ENCODE data around the gene POLR2F. TPM values are rescaled to one million over a fixed set of nuclear protein-coding genes. Genes with fewer than 3 reads are reported as not detected.

The POLR2F gene
- total RNA-seq, 1 donor from 2014 or later, result 23.7 TPM

DNA sequence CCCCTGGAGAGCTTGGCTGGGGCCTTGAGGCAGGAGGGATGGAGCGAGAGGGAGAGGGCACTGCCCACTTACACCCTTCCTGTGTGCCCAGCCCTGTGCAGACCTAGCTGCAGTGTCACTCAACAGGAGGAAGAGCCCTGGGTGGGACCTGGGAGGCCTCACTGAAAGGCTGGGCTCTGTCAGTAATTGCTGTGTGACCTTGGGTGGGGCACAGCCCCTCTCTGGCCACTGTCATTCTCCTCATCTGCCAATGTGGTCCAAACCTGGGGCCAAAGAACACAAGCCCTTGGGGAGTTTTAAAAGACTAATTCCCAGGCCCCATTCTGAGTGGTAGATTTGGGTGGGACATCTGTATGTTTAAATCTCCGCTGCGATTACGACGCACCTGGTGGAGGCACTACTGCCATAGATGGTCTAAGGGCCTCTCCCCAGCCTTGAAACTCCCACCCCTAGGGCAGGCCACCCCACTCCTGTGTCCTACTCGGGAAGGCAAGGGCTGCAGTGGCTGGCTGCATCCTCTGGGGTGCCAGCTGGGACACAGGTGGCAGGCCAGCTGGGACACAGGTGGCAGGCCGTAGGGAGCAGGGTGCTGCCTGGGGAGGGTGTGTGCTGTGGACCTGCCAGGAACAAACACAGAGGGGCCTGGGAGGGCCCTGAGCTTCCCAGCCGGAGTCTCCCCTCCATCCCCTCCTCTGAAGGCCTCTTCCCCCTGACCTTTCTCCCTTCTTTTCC lies 43.2 kb downstream of the POLR2F start:
- Histone ChIP-seq H3K36me3 (ENCODE audit: control insufficient read depth, insufficient read depth, low read length) (no peaks in the 10 kb centered on the region), H3K4me3 (ENCODE audit: low read depth, low read length) (no peak overlapping the region), H3K27me3 (ENCODE audit: control insufficient read depth, insufficient read depth, low read length) (no peaks in the 10 kb centered on the region)
- TF ChIP-seq, protein P1, sequence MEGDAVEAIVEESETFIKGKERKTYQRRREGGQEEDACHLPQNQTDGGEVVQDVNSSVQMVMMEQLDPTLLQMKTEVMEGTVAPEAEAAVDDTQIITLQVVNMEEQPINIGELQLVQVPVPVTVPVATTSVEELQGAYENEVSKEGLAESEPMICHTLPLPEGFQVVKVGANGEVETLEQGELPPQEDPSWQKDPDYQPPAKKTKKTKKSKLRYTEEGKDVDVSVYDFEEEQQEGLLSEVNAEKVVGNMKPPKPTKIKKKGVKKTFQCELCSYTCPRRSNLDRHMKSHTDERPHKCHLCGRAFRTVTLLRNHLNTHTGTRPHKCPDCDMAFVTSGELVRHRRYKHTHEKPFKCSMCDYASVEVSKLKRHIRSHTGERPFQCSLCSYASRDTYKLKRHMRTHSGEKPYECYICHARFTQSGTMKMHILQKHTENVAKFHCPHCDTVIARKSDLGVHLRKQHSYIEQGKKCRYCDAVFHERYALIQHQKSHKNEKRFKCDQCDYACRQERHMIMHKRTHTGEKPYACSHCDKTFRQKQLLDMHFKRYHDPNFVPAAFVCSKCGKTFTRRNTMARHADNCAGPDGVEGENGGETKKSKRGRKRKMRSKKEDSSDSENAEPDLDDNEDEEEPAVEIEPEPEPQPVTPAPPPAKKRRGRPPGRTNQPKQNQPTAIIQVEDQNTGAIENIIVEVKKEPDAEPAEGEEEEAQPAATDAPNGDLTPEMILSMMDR (IDR thresholded peaks at IDR 0.05; ENCODE audit: insufficient read depth, low read length, severe bottlenecking), result no peak
- FAIRE-seq (no peak), DNase-seq (ENCODE audit: low read depth) (no peak)

DNA sequence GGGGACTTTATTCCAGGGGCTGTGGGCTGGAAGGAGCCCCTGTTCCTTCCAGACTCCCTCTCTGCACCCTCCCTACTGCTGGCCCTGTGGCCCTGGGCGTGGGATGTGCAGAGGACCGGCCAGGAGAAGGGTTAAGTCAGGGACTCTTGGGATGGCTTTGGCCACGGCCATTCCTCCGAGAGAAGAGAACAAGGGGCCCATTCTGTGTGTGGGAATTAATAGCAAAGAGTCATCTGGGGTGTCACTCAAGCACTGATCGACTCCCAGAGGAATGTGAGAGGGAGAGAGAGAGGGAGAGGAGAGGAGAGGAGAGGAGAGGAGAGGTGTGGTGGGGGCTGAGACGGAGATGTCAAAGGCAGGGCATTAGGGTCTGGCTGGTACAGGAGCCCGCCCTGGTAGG lies 45.0 kb downstream of the POLR2F start:
- FAIRE-seq, result no peak

DNA sequence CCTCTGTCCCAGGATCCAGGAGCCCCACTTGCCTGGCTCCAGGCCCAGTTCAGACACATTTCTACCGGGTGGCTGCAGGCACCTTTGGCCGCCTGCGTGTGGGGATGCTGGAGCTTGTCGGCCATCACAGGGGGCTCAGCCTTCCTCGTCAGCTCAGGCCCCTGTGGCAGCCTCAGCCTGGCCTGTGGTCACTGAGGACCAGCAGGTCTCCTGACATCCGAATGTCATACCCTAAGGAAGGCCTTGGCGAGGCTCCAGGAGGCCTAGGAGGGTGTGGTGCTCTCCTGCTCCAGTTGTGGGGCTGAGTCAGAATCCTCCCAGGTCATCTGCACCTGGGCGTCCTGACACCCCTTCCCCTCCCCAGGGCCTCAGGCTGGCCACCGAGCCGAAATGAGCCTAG lies 45.7 kb downstream of the POLR2F start:
- H3K36me3 ChIP-seq (ENCODE audit: control insufficient read depth, insufficient read depth, low read length), result no peaks in the 10 kb centered on the region
- no peaks in the 10 kb centered on the region for H3K27me3 ChIP-seq (ENCODE audit: control insufficient read depth, insufficient read depth, low read length)
- FAIRE-seq (peak; percentile 93), DNase-seq (ENCODE audit: low read depth) (peak; percentile 74)
- TF ChIP-seq, protein P1 (IDR thresholded peaks at IDR 0.05; ENCODE audit: insufficient read depth, low read length, severe bottlenecking), result no peak
- no peak overlapping the region for H3K4me3 ChIP-seq (ENCODE audit: low read depth, low read length)

More for the DNA sequence above, 45.0 kb downstream of the POLR2F start:
- no peak overlapping the region for H3K4me3 ChIP-seq (ENCODE audit: low read depth, low read length)
- no peak for DNase-seq (ENCODE audit: low read depth)
- H3K27me3 ChIP-seq (ENCODE audit: control insufficient read depth, insufficient read depth, low read length), result no peaks in the 10 kb centered on the region
- TF ChIP-seq, protein P1 (IDR thresholded peaks at IDR 0.05; ENCODE audit: insufficient read depth, low read length, severe bottlenecking), result no peak
- H3K36me3 ChIP-seq (ENCODE audit: control insufficient read depth, insufficient read depth, low read length), result no peaks in the 10 kb centered on the region

DNA sequence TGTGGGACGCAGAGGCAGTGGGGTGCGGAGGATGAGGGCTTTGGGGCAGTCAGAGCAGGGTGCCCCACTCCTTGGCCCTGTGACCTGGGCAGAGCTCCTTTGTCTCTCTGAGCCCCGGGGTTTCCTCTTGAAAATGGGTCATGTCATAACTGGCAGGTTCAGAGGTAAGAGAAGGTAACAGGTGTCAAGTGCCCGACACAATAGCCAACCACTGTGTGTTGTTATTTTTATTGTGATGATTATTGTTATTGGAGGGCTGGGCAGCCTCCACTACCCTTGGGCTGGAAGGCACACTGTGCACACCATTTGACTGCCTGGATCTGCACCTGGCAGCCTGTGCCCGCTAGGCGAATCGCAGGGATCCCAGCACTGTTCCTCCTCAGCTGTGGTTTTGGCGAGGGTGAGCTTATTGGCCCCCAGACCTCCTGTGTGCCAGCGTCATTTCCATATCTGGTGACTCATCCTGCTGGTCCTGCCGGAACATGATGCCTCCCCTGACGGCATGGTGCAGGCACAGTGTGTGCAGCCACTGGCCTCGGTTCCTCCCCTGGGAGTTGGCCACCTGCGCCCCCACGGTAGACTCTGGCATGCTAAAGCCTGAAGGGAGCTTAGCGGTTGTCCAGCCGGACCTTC lies 46.3 kb downstream of the POLR2F start:
- Histone ChIP-seq H3K27me3 (ENCODE audit: control insufficient read depth, insufficient read depth, low read length) (no peaks in the 10 kb centered on the region), H3K4me3 (ENCODE audit: low read depth, low read length) (no peak overlapping the region), H3K36me3 (ENCODE audit: control insufficient read depth, insufficient read depth, low read length) (no peaks in the 10 kb centered on the region)
- peak; percentile 95 for DNase-seq (ENCODE audit: low read depth)
- TF ChIP-seq, protein P1 (IDR thresholded peaks at IDR 0.05; ENCODE audit: insufficient read depth, low read length, severe bottlenecking), result no peak
- FAIRE-seq, result peak; percentile 95

DNA sequence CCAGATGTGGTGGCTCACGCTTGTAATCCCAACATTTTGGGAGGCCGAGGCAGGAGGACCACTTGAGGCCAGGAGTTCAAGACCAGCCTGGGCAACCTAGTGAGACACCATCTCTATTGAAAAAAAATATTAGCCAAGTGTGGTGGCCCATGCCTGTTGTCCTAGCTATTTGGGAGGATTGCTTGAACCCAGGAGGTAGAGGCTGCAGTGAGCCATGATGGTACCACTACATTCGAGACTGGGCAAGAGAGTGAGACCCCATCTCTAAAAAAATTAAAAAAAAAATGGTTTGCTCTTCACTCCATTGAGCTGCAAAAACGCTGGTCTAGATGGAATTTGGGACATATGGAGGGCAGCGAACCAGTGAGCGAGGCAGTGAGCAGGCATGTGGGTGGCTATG lies 52.4 kb downstream of the POLR2F start:
- TF ChIP-seq, protein P1 (IDR thresholded peaks at IDR 0.05; ENCODE audit: insufficient read depth, low read length, severe bottlenecking), result no peak

More for the DNA sequence above, 52.4 kb downstream of the POLR2F start:
- DNase-seq (ENCODE audit: low read depth), result no peak
- Histone ChIP-seq H3K27me3 (ENCODE audit: control insufficient read depth, insufficient read depth, low read length) (no peaks in the 10 kb centered on the region), H3K36me3 (ENCODE audit: control insufficient read depth, insufficient read depth, low read length) (no peaks in the 10 kb centered on the region), H3K4me3 (ENCODE audit: low read depth, low read length) (no peak overlapping the region)
- no peak for FAIRE-seq

Measured in bronchial epithelial cell (primary cell).